Activated CD8-positive, alpha-beta T cell treated with anti-CD3 and anti-CD28 coated beads for 36 hours (primary cell): ENCODE data around the gene CXorf38. TPM values are rescaled to one million over a fixed set of nuclear protein-coding genes. Genes with fewer than 3 reads are reported as not detected.
A peak's percentile ranks its signal among the peaks of the same experiment; 100 is the strongest.

Experiments used
- ATAC-seq: fragments of 200-7000 bp; cut with Tn5 transposase; one replicate; pipeline ENCODE4 v1.10.0; 2021; ENCODE audit warnings: mild to moderate bottlenecking, moderate library complexity
- CTCF ChIA-PET: fragments of 350-600 bp; sonication (Branson Sonifier 250); formaldehyde crosslinking; loops from one replicate; lab custom pipeline; 2021; ENCODE audit warnings: antibody characterized with exemption; lab: Charles Lee
- POLR2A ChIA-PET: fragments of 350-600 bp; sonication (Branson Sonifier 250); formaldehyde crosslinking; loops from one replicate; lab custom pipeline; 2021; ENCODE audit warnings: antibody characterized with exemption; lab: Charles Lee
- DNase-seq: peaks from one replicate; pipeline ENCODE4 v3.0.0-alpha.2; 2020
- H3K27ac Mint-ChIP-seq: one replicate; pipeline ENCODE4 v1.8.0; 2021; ENCODE audit warnings: mild to moderate bottlenecking, mixed read lengths
- H3K27me3 Mint-ChIP-seq: one replicate; pipeline ENCODE4 v1.8.0; 2021; ENCODE audit warnings: mixed read lengths
- H3K36me3 Mint-ChIP-seq: one replicate; pipeline ENCODE4 v1.8.0; 2021; ENCODE audit warnings: low read depth, mixed read lengths
- H3K4me1 Mint-ChIP-seq: one replicate; pipeline ENCODE4 v1.8.0; 2021; ENCODE audit warnings: low read depth, mixed read lengths
- H3K4me3 Mint-ChIP-seq: one replicate; pipeline ENCODE4 v1.8.0; 2021; ENCODE audit warnings: mild to moderate bottlenecking, moderate library complexity, mixed read lengths
- H3K9me3 Mint-ChIP-seq: one replicate; pipeline ENCODE4 v1.8.0; 2021; ENCODE audit warnings: mixed read lengths
- intact Hi-C: fragments of 100-400 bp; cut with micrococcal nuclease; formaldehyde crosslinking; loops from one replicate; pipeline ENCODE4 v1.10.0; 2022
- total RNA-seq, 2 experiments: library from RNA; stranded (reverse); gene quantifications; one replicate each; pipeline ENCODE4 v1.2.3, GENCODE V29; 2021
- TF ChIP-seq, protein P1 (sequence below): fragments of 200-600 bp; IDR thresholded peaks from one replicate; pipeline ENCODE4 v1.8.0; 2022; ENCODE audit warnings: antibody characterized with exemption, mild to moderate bottlenecking

The CXorf38 gene
- total RNA-seq, 2 experiments from 2014 or later, result 21.2 to 22.5 TPM

DNA sequence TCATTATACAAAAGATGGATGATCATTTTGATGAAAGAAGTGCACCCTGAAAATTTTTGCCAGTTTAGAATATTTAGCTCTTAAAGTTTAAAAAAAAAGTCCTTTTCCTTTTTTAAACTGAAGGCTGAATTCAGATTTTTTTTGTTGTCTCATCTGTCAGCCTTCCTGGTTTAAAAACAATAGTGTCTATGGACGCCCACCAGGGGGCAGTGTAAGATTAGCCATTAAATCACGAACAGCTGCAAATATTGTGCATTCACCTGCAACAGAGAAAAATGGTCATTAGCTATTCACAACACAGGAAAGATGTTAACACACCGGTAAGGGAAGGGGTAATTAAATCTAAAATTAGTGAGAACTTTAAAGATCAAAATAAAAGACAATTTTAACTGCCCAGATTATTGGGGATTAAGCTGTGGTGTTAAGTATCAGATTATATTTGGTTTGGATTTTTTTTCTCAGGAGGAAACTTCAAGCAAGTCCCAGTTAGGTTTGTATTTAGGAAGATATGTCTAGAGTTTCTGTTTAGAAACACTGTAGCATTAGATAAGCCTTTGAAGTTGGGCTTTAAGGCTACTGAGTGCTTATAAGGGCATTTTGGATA lies 4.4 kb upstream of the CXorf38 start:
- ChIA-PET CTCF (interaction anchor here (0.6 to 6.3 kb wide), 31 partner anchors 9 to 601 kb away, joined by 3 to 72 read pairs (median 3); no protein-coding TSS in a partner anchor), POLR2A (interaction anchor here (0.6 kb wide), 1 partner anchor 85 kb away, joined by 3 read pairs; no protein-coding TSS in a partner anchor)
- DNase-seq (peak; percentile 78), ATAC-seq (no peak)
- no peak overlapping the region for H3K4me3 Mint-ChIP-seq
- H3K36me3 Mint-ChIP-seq, result peaks cover 3% of the 10 kb centered on the region
- H3K27ac Mint-ChIP-seq, result peak overlapping the region; percentile 13
- peaks cover 5% of the 10 kb centered on the region for H3K4me1 Mint-ChIP-seq
- no peaks in the 10 kb centered on the region for H3K9me3 Mint-ChIP-seq
- TF ChIP-seq, protein P1, sequence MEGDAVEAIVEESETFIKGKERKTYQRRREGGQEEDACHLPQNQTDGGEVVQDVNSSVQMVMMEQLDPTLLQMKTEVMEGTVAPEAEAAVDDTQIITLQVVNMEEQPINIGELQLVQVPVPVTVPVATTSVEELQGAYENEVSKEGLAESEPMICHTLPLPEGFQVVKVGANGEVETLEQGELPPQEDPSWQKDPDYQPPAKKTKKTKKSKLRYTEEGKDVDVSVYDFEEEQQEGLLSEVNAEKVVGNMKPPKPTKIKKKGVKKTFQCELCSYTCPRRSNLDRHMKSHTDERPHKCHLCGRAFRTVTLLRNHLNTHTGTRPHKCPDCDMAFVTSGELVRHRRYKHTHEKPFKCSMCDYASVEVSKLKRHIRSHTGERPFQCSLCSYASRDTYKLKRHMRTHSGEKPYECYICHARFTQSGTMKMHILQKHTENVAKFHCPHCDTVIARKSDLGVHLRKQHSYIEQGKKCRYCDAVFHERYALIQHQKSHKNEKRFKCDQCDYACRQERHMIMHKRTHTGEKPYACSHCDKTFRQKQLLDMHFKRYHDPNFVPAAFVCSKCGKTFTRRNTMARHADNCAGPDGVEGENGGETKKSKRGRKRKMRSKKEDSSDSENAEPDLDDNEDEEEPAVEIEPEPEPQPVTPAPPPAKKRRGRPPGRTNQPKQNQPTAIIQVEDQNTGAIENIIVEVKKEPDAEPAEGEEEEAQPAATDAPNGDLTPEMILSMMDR, result peak; percentile 61
- H3K27me3 Mint-ChIP-seq, result no peaks in the 10 kb centered on the region
- intact Hi-C loops, result loop anchor here (5.0 kb wide), 1 partner anchor 141 kb away; no protein-coding TSS in a partner anchor

DNA sequence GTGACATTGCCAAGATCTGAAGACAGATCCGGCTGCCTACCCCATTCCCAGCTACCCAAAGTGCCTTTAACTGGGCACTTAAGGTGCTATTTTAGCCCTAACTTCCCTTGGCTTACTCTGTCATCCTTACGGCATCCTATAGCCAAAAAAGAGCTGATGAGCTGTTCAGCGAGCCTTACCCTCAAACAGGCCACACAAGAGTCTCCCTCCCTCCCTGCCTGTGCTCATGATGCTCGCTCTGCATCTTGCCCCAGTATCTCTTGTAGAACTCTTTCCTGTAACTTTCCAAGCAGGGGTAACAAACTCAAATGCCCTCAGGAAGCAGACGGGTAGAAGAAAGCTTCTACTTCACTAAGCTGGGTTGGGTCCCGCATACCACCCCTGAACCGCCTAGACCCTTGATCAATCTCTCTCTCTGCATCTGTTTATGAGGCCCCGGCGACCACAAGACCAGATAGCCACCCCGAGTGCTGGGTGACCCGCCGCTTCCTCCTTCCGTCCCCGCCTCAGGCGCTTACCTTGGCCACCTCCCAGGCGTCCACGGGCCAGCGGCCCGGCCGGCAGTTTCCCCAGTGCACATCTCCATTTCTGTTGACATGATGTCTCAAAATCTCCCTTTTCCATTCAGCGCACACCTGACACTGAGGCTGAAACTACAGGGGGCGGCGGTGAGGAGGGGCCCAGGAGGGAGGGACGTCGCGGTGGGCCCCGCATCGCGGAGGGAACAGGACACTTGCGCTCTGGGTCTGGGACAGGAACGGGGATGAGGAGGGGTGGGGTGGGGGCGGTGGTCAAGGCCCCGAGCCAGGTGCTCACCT lies 663 bp downstream of the CXorf38 start:
- intact Hi-C loops, result loop anchor here (5.0 to 10.0 kb wide), 2 partner anchors 62 to 104 kb away; partner anchors contain the start of gene ATP6AP2
- POLR2A ChIA-PET, result no interaction called here

DNA sequence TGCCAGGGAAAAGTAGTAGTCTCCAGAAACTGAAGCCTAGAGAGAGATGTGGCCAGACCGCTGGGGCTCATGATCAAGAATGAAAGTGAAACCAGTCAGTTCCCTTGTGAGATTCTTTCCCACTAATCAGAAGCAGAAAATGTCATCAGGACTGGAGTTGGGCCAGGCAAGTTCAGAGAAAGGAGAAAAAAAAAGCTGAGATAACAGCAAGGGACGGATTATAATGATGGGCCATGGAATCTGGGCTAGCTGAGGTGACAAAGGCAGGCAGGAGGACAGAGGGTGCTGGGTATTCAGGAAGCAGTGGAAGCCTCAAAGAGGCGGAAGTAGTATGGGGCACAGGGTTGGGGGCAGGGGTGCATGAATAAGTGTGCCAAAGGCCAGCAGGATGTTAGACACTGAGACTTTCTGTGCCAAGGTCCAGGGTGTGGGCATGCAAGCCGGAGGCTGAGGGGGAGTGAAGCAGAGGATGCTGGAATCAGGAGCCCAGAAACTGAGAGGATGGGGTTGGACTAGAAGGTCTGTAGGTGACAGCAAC lies 2.5 kb downstream of the CXorf38 start:
- ATAC-seq (peak; percentile 54), DNase-seq (peak; percentile 62)
- peak overlapping the region; percentile 90 for H3K27ac Mint-ChIP-seq
- TF ChIP-seq, protein P1, result no peak
- intact Hi-C loops, result loop anchor here (5.0 to 10.0 kb wide), 2 partner anchors 60 to 103 kb away; partner anchors contain the start of gene ATP6AP2
- H3K4me3 Mint-ChIP-seq, result peak overlapping the region; percentile 77
- ChIA-PET POLR2A (no interaction called here), CTCF (no interaction called here)
- no peaks in the 10 kb centered on the region for H3K9me3 Mint-ChIP-seq
- no peaks in the 10 kb centered on the region for H3K27me3 Mint-ChIP-seq
- H3K36me3 Mint-ChIP-seq, result peaks cover 23% of the 10 kb centered on the region
- peaks cover 23% of the 10 kb centered on the region for H3K4me1 Mint-ChIP-seq

More for the DNA sequence above, 663 bp downstream of the CXorf38 start:
- DNase-seq, result peak; percentile 42
- TF ChIP-seq, protein P1, result no peak
- Mint-ChIP-seq H3K36me3 (peaks cover 25% of the 10 kb centered on the region), H3K27me3 (no peaks in the 10 kb centered on the region), H3K4me1 (peaks cover 22% of the 10 kb centered on the region), H3K27ac (peak overlapping the region; percentile 97), H3K9me3 (no peaks in the 10 kb centered on the region), H3K4me3 (peak overlapping the region; percentile 98)
- peak; percentile 28 for ATAC-seq
- CTCF ChIA-PET, result interaction anchor here (0.7 kb wide), 1 partner anchor 147 kb away, joined by 3 read pairs; no protein-coding TSS in a partner anchor

GRCh38 chrX:40644176-40644575 lies 3.2 kb downstream of the CXorf38 start:
- ChIA-PET CTCF (interaction anchor here (0.8 to 1.7 kb wide), 2 partner anchors 99 to 150 kb away, joined by 3 to 6 read pairs; no protein-coding TSS in a partner anchor), POLR2A (no interaction called here)
- DNase-seq, result no peak
- H3K9me3 Mint-ChIP-seq, result no peaks in the 10 kb centered on the region
- ATAC-seq, result no peak
- H3K36me3 Mint-ChIP-seq, result peaks cover 23% of the 10 kb centered on the region
- H3K27me3 Mint-ChIP-seq, result no peaks in the 10 kb centered on the region
- TF ChIP-seq, protein P1, result no peak
- H3K4me1 Mint-ChIP-seq, result peaks cover 29% of the 10 kb centered on the region
- H3K4me3 Mint-ChIP-seq, result peak overlapping the region; percentile 77
- peak overlapping the region; percentile 77 for H3K27ac Mint-ChIP-seq
- intact Hi-C loops, result loop anchor here (10.0 kb wide), 1 partner anchor 59 kb away; the partner anchor contains the start of gene ATP6AP2
